ENCODE results near the gene WDFY1. TPM values are rescaled to one million over a fixed set of nuclear protein-coding genes. Genes with fewer than 3 reads are reported as not detected.

The WDFY1 gene
- total RNA-seq, 6 experiments from 2014 or later, result 35.2 to 50.4 (median 44.7) TPM

DNA sequence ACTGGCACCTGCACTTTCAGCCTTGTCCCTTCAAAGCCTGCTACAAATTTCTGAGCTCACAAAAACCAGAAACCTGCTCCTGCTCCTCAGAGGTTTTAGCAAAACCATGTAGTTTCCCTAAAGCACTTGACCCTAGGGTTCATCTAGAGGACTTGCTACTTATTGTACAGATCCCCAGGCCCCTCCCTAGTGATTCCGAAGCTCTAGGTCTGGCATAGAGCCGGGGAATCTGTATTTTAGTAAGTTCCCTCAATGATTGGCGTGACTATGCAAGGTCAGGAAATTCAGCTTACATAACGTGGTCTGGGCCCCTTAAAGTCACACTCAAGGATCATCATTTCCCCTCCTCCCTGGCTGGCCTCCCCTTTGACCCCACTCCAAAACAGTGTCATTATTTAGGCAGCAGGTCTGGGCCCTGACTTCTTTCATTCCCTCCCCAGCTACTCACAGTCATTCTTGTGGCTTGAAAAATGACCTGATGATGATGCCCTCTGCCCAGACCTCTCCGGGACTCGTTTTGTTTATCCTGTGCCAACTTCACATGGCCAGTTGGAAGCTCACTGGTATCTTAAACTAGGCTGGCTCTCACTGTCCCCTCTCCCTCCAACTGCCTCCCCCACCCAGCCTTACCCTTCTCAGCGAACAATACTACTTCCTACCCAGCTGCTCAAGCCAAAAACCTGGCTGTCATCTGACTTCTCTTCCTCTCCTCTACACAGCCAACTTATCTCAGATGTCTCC is 36.0 kb downstream of the WDFY1 start:
- H3K9me3 Mint-ChIP-seq, result no peaks in the 10 kb centered on the region
- TF ChIP-seq, protein P1, sequence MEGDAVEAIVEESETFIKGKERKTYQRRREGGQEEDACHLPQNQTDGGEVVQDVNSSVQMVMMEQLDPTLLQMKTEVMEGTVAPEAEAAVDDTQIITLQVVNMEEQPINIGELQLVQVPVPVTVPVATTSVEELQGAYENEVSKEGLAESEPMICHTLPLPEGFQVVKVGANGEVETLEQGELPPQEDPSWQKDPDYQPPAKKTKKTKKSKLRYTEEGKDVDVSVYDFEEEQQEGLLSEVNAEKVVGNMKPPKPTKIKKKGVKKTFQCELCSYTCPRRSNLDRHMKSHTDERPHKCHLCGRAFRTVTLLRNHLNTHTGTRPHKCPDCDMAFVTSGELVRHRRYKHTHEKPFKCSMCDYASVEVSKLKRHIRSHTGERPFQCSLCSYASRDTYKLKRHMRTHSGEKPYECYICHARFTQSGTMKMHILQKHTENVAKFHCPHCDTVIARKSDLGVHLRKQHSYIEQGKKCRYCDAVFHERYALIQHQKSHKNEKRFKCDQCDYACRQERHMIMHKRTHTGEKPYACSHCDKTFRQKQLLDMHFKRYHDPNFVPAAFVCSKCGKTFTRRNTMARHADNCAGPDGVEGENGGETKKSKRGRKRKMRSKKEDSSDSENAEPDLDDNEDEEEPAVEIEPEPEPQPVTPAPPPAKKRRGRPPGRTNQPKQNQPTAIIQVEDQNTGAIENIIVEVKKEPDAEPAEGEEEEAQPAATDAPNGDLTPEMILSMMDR (IDR thresholded peaks at IDR 0.05), result no peak
- H3K36me3 Mint-ChIP-seq (ENCODE audit: low read depth), result peaks cover 11% of the 10 kb centered on the region
- H3K4me1 Mint-ChIP-seq (ENCODE audit: low read depth), result peaks cover 8% of the 10 kb centered on the region
- H3K4me3 Mint-ChIP-seq, result no peak overlapping the region
- no peak for DNase-seq
- H3K27ac Mint-ChIP-seq, result no peak overlapping the region
- no peaks in the 10 kb centered on the region; the same call in 1 of the 2 replicates for H3K27me3 Mint-ChIP-seq (ENCODE audit: insufficient read depth)

DNA sequence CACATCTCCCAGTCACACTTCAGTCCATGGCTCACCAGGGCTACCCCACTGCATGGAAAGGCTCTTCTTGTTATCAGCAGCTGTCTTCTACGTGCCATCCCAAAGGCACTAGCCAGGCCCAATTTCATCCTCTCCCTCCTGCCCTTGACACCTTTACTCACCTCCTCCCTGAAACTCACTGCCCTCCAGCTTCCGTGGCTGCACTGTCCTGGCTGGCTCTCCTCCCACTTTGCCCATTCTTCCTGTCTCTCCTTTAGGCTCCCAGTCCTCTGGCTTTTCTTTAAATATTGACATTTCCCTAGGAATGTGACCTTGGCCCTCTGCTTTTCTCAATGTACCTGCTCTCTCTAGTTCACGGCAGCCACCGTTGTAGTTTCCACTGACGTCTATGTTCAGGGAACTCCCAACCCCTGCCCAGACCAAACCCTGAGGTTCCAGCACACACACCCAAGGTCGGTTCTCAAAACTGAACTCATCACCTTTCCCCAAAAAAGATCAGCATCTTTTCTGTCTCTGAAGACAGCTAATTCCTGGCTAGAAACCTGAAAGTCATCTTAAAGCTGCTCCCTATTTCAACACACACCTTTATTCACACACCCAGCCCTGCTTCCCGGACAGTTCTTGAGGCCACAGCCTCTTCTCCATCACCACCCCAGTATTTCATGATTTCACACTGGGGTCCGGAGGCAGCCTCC is 36.7 kb downstream of the WDFY1 start:
- no peak overlapping the region for H3K27ac Mint-ChIP-seq
- peaks cover 8% of the 10 kb centered on the region for H3K4me1 Mint-ChIP-seq (ENCODE audit: low read depth)
- no peaks in the 10 kb centered on the region for H3K9me3 Mint-ChIP-seq
- H3K27me3 Mint-ChIP-seq (ENCODE audit: insufficient read depth), result no peaks in the 10 kb centered on the region; the same call in 1 of the 2 replicates
- H3K4me3 Mint-ChIP-seq, result no peak overlapping the region
- TF ChIP-seq, protein P1 (IDR thresholded peaks at IDR 0.05), result no peak
- DNase-seq, result no peak
- H3K36me3 Mint-ChIP-seq (ENCODE audit: low read depth), result peaks cover 11% of the 10 kb centered on the region

DNA sequence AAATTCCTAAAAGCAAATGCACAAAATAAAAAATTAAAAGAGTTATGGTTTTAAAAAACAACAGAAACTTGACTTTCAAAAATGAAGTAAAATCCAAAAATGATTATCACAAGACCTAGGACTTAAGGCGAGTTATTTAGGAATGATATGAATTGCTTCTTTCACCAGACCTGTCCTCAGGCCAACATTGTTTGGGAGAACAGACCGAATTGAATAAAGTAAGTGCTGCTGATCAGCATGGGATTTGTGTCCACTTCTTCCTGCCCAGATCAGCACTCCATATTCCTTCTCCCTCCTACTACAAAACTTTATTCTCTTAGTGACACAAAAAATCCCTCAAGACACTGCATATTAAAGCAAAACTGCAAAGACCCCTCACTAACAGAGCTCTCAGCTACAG is 39.1 kb downstream of the WDFY1 start:
- Mint-ChIP-seq H3K27me3 (ENCODE audit: insufficient read depth) (no peaks in the 10 kb centered on the region; the same call in none of the 2 replicates), H3K27ac (no peak overlapping the region), H3K4me1 (ENCODE audit: low read depth) (peaks cover 8% of the 10 kb centered on the region), H3K36me3 (ENCODE audit: low read depth) (peaks cover 8% of the 10 kb centered on the region; the same call in 1 of the 2 replicates), H3K4me3 (no peak overlapping the region), H3K9me3 (no peaks in the 10 kb centered on the region)
- TF ChIP-seq, protein P1 (IDR thresholded peaks at IDR 0.05), result no peak
- no peak for DNase-seq

DNA sequence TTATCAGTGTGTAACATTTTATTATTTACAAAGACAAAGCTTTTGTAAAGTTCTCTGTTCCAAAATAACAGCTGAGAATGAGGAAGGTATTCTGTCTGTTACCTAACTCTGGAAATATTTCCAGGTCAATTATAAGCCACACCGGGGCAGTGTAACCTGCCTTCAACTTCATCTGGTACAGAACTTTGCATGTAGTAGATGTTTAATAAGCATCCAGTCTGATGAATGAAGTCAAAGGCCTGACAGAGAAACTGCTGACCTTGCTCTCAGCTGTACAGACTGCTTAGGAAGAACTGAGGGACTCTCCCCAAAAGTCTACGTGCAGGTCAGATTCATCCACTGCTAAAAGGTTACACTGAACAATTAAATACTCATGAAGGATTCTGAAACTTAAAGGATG is 43.3 kb downstream of the WDFY1 start:
- Mint-ChIP-seq H3K4me3 (no peak overlapping the region), H3K4me1 (ENCODE audit: low read depth) (peaks cover 18% of the 10 kb centered on the region), H3K36me3 (ENCODE audit: low read depth) (peaks cover 34% of the 10 kb centered on the region), H3K9me3 (no peaks in the 10 kb centered on the region), H3K27me3 (ENCODE audit: insufficient read depth) (peaks cover 2% of the 10 kb centered on the region; the same call in 1 of the 2 replicates), H3K27ac (no peak overlapping the region)
- TF ChIP-seq, protein P1 (IDR thresholded peaks at IDR 0.05), result no peak
- DNase-seq, result no peak

DNA sequence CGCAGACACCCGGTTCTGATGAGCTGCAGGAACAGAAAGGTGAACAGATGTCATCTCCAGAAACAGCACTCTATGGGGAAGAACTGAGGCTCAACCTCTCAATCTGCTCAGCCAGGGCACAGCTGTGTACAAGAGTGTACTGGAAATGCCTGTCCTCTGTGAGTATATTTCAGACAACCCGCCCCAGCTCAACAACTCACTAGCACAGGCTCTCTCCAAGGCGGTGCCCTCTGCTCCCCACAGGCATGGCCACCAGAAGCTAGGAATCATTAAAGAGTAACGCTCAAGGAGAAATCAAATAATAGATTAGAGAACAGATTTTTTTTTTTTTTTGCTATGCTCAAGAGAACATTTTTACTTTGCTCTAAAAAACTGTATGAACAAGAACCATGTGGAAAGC is 43.8 kb downstream of the WDFY1 start:
- no peak for DNase-seq
- H3K27me3 Mint-ChIP-seq (ENCODE audit: insufficient read depth), result peaks cover 2% of the 10 kb centered on the region; the same call in 1 of the 2 replicates
- TF ChIP-seq, protein P1 (IDR thresholded peaks at IDR 0.05), result no peak
- H3K36me3 Mint-ChIP-seq (ENCODE audit: low read depth), result peaks cover 39% of the 10 kb centered on the region
- no peak overlapping the region for H3K4me3 Mint-ChIP-seq
- H3K27ac Mint-ChIP-seq, result no peak overlapping the region
- H3K9me3 Mint-ChIP-seq, result no peaks in the 10 kb centered on the region
- peaks cover 23% of the 10 kb centered on the region for H3K4me1 Mint-ChIP-seq (ENCODE audit: low read depth)

All from HFFc6 (cell line).